22Rv1 (cell line): ENCODE measurements around the gene CAPN8.

Experiments
- H3K27ac ChIP-seq: fragments of 450-650 bp; 2 replicates; pipeline ENCODE4 v1.5.1; 2017
- CTCF ChIP-seq: fragments of 450-650 bp; IDR thresholded peaks from 2 replicates; pipeline ENCODE4 v1.5.1; 2017; ENCODE audit warnings: mild to moderate bottlenecking
- ZFX ChIP-seq: fragments of 450-650 bp; IDR thresholded peaks from 2 replicates; pipeline ENCODE4 v1.6.1; 2017; ENCODE audit warnings: antibody characterized with exemption, borderline replicate concordance

The CAPN8 gene

GRCh38 chr1:223711747-223712193 lies 46.3 kb upstream of the CAPN8 start:
- no peak overlapping the region for H3K27ac ChIP-seq
- no peak for TF ChIP-seq ZFX
- no peak for TF ChIP-seq CTCF

GRCh38 chr1:223711173-223711572 lies 45.7 kb upstream of the CAPN8 start:
- no peak for TF ChIP-seq CTCF
- TF ChIP-seq ZFX = no peak
- no peak overlapping the region for H3K27ac ChIP-seq

DNA sequence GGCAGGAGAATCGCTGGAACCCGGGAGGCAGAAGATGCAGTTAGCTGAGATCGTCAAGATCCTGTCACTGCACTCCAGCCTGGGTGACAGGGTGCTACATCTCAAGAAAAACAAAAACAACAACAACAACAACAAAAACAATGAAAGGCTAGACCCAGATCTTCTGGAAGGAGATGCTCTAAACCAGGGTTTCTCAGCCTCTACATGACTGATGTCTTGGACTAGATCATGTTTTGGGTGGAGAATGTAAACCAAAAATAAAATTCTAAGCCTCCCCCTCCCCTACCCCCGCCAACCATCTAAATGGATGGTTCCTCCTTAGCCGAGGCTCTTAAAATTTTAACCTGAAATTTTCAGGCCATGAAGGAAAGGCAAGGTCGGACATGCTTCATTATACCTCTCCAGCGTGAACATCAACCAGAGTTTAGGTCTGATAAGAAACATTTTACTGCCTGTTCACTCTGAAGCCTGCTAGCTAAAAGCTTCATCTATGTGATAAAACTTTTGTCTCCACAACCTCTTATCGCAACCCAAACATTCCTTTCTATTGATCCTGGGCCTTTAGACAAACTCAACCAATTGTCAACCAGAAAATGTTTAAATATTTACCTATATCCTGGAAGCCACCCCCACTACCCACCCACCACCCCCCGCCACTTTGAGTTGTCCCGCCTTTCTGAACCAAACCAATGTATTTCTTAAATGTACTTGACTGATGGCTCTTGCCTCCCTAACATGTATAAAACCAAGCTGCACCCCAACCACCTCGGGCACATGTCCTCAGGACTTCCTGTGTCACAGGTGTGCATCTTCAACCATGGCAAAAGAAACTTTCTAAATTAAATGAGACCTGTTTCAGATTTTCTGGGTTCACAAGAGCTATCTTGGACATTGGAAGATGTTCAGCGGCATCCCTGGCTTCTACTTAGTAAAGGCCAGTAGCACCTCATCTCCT lies 45.0 kb upstream of the CAPN8 start:
- H3K27ac ChIP-seq = no peak overlapping the region
- TF ChIP-seq CTCF (no peak), ZFX (no peak)

DNA sequence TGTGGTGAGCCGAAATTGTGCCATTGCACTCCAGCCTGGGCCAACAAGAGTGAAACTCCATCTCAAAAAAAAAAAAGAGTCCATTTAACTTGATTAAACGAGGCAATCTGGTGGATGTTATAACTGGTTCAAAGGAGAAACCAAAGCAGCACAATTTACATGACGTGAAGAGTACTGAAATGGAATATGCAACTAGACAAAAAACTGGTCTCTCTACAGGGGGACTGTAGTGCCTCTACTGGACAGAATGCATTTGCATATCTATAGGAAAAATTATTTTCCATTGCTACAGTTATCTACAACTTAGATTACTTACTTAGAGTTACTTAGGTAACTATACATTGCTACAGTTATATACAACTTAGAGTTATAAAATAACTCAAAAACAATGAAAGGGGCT lies 44.1 kb upstream of the CAPN8 start:
- no peak for TF ChIP-seq ZFX
- TF ChIP-seq CTCF = peak; percentile 77
- no peak overlapping the region for H3K27ac ChIP-seq

- TF ChIP-seq CTCF (no peak), ZFX (no peak)
- H3K27ac ChIP-seq = no peak overlapping the region
Measured at GRCh38 chr1:223708651-223709268, 43.3 kb upstream of the CAPN8 start.

DNA sequence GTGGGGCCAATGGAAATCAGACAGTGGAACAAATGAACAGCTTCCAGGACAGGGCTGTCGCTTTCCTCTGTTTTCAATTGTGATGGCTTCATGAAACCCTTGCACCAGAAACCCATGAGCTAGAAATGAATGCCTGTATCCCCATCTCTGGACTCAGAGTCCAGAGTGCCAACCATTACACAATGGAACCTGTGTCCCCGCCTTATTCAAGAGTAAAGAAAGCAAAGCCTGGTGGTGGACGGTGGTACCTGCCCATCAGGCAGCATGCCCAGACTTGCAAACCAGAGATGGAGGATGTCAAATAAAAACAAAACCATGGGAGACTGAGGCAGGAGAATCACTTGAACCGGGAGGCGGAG lies 42.5 kb upstream of the CAPN8 start:
- no peak for TF ChIP-seq ZFX
- no peak for TF ChIP-seq CTCF
- peak overlapping the region; percentile 63 for H3K27ac ChIP-seq
